Rectal smooth muscle tissue (tissue), 1 donor: ENCODE data around the gene TSPOAP1.
A peak's percentile ranks its signal among the peaks of the same experiment; 100 is the strongest.

Source experiments
- H3K27ac ChIP-seq: one replicate; pipeline ENCODE4 v1.7.0; 2013; ENCODE audit warnings: low read depth, low read length, inconsistent platforms
- H3K27me3 ChIP-seq: one replicate; pipeline ENCODE4 v1.7.0; 2013; ENCODE audit warnings: low read length; ENCODE audit not compliant: control insufficient read depth, insufficient read depth
- H3K36me3 ChIP-seq: one replicate; pipeline ENCODE4 v1.7.0; 2013; ENCODE audit warnings: low read length; ENCODE audit not compliant: control insufficient read depth, insufficient read depth
- H3K4me1 ChIP-seq: one replicate; pipeline ENCODE4 v1.7.0; 2013; ENCODE audit warnings: low read length; ENCODE audit not compliant: control insufficient read depth, insufficient read depth
- H3K4me3 ChIP-seq: one replicate; pipeline ENCODE4 v1.7.0; 2013; ENCODE audit warnings: low read length
- H3K9ac ChIP-seq: one replicate; pipeline ENCODE4 v1.7.0; 2013; ENCODE audit warnings: low read length

TSPOAP1 gene, protein sequence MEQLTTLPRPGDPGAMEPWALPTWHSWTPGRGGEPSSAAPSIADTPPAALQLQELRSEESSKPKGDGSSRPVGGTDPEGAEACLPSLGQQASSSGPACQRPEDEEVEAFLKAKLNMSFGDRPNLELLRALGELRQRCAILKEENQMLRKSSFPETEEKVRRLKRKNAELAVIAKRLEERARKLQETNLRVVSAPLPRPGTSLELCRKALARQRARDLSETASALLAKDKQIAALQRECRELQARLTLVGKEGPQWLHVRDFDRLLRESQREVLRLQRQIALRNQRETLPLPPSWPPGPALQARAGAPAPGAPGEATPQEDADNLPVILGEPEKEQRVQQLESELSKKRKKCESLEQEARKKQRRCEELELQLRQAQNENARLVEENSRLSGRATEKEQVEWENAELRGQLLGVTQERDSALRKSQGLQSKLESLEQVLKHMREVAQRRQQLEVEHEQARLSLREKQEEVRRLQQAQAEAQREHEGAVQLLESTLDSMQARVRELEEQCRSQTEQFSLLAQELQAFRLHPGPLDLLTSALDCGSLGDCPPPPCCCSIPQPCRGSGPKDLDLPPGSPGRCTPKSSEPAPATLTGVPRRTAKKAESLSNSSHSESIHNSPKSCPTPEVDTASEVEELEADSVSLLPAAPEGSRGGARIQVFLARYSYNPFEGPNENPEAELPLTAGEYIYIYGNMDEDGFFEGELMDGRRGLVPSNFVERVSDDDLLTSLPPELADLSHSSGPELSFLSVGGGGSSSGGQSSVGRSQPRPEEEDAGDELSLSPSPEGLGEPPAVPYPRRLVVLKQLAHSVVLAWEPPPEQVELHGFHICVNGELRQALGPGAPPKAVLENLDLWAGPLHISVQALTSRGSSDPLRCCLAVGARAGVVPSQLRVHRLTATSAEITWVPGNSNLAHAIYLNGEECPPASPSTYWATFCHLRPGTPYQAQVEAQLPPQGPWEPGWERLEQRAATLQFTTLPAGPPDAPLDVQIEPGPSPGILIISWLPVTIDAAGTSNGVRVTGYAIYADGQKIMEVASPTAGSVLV (N-terminal part only)

DNA sequence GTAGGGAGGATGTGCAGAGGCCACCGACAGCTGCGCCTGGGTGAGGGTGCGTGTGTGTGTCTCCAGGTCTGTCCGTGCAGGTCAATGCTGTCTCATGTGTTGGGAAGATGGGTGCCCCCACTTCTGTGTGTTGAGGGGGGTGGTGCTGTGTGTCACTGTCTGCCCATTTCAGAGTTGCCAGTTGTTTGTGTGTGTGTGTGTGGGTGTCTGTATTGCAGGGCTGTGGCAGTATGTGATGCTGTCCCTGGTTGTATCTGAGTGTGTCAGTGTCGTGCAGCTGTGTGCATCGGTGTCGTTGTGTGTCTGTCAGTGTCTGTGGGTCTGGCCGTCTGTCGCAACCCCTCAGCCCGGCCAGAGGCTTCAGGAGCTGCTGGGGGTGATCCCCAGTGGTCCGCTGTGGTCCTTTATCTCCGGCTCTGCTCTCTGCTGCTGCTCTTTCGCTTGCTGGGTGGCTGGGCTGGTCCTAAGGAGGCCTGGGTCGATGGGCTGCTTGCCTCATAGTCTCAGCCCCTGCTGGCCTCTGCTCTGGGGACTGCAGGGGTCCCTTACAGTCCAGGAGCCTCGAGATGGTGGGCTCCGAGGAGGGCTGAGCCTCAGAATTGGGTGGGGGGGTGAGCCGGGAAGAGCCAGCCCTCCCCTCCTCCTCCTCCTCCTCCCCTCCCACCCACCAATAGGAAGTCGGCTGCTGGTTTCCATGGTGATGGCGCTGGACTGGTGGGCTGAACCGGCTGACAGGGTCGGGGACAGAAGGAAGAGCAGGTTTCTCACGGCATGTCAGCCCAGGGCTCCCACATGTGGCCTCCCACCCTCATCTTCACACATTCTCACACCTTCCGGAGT is at the start of gene TSPOAP1:
TSPOAP1 (minus strand) TSS at position 601 of the 840 bp plus-strand sequence. CDS start 875 bp downstream, outside the sequence.
- Histone ChIP-seq H3K27ac (no peak within 1 kb of the TSS), H3K9ac (no peak within 1 kb of the TSS), H3K4me3 (peak within 1 kb of the TSS; percentile 43), H3K27me3 (peaks cover 2% of the 10 kb centered on the region), H3K4me1 (peaks cover 8% of the 10 kb centered on the region), H3K36me3 (no peaks in the 10 kb centered on the region)

DNA sequence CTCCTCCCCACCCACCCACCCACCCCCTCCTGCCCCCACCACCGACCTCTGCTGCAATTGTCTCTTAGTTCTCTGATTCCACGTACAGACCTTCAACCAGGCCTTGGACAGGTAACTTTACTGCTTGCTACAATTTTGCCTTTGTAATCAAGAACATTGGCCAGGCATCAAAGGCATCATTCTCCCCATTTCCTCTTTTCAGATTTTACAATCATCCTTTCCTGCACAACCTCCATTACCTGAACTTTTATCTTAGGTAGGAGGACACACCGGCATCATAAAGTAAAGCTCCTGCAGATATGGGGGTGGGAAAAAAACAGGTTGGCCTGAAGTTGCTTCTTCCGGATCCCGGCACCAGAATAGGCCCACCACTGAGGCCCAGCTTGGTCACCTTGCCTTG is 49.1 kb upstream of the TSPOAP1 start:
- Histone ChIP-seq H3K4me3 (no peak overlapping the region), H3K9ac (no peak overlapping the region), H3K4me1 (no peaks in the 10 kb centered on the region)

DNA sequence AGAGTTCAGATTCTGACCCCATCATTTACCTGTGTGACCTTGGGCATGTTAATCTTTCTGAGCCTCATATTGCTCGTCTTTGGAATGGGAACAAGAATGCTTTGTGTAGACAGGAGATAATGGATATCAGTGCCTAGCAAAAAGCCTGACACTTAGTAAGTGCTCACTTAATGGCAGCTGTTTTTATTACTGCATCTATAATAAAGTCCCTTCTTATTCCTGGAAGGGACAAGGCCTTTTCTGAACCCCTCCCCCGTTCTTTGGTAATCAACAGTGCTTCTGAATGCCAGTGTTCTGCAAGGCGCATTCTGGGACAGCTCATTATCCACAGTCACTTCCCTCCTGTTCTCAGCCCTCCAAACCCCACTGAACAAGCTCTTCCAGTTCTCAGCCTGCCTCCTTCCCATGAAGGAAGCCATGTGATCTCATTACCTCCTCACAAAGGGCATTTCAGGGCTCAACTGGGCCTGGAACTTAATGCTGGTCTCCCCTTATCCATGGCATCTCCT is 48.6 kb upstream of the TSPOAP1 start:
- no peak overlapping the region for H3K4me3 ChIP-seq
- no peaks in the 10 kb centered on the region for H3K27me3 ChIP-seq
- H3K9ac ChIP-seq: no peak overlapping the region
- H3K36me3 ChIP-seq: no peaks in the 10 kb centered on the region
- H3K4me1 ChIP-seq: no peaks in the 10 kb centered on the region
- no peak overlapping the region for H3K27ac ChIP-seq

More for the DNA sequence above, 49.1 kb upstream of the TSPOAP1 start:
- no peaks in the 10 kb centered on the region for H3K36me3 ChIP-seq
- H3K27ac ChIP-seq: no peak overlapping the region
- H3K27me3 ChIP-seq: no peaks in the 10 kb centered on the region

DNA sequence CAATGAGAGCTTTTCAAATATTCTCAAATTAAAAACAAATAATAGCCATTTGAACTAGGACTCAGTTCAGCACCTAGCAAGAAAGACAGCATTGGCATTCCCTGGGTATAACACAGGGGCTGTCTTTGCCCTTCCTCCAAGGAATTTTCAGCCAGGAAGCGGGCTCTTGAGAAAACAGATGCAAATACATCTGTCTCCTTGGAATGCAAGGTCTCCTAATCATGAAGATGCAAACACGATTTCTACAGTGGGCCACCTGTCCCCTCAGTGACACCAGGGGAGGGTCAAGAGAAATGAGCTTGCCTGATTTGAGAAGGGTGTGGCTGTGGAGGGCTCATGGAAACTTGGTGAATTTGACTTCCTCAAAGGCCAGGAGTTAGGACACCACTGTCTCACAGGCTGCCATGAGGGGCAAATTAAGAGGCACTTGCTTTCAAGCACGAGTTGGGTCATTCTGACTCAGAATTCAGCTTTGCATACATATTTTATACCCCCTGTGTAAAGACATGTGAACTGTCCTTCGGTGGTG is 47.9 kb upstream of the TSPOAP1 start:
- Histone ChIP-seq H3K9ac (no peak overlapping the region), H3K36me3 (no peaks in the 10 kb centered on the region), H3K4me3 (no peak overlapping the region), H3K27me3 (no peaks in the 10 kb centered on the region), H3K4me1 (no peaks in the 10 kb centered on the region), H3K27ac (no peak overlapping the region)

DNA sequence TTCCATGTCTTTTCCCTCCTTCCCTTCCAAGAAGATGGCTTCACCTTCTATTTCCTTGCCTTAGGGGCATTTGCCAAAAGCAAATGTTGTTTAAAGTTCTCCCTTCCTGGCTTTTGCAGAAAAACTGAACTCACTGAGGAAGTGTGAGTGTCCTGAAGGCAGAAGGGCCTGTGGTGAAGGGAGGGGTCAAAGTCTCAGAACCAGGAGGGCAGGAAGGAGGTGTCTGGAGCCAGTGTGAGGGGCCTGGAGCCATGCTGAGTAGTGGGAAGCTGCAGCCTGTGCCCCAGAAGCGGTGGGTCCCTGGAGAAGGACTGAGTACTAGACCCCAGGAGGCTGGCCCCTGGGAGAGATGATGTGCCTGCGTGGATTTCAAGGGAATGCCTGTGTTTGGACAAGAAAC is 47.2 kb upstream of the TSPOAP1 start:
- H3K9ac ChIP-seq: no peak overlapping the region
- H3K4me3 ChIP-seq: no peak overlapping the region
- no peaks in the 10 kb centered on the region for H3K4me1 ChIP-seq
- H3K27ac ChIP-seq: no peak overlapping the region
- no peaks in the 10 kb centered on the region for H3K36me3 ChIP-seq
- no peaks in the 10 kb centered on the region for H3K27me3 ChIP-seq

DNA sequence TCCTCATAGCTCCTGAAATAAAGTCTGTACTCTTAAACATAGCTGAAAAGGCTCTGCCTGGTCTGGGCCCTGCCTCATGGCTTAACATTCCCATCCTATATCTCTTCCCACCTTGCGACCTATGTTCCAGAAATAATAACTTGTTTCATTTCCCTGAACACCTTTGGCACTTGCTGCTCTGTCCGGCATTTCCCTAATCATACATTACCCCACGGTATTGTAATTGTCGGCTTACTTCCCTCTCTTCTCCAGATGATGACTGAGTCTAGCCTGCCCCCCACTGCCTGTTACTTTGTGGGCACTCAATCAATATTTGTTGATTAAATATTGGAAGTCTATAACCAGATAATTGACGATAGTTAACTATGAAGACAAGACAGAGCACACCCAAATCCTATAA is 46.7 kb upstream of the TSPOAP1 start:
- no peak overlapping the region for H3K27ac ChIP-seq
- peak overlapping the region; percentile 9 for H3K4me3 ChIP-seq
- no peaks in the 10 kb centered on the region for H3K27me3 ChIP-seq
- H3K36me3 ChIP-seq: no peaks in the 10 kb centered on the region
- H3K4me1 ChIP-seq: no peaks in the 10 kb centered on the region
- no peak overlapping the region for H3K9ac ChIP-seq

GRCh38 chr17:58373923-58374322 is 45.3 kb upstream of the TSPOAP1 start:
- Histone ChIP-seq H3K4me3 (no peak overlapping the region), H3K4me1 (no peaks in the 10 kb centered on the region), H3K27me3 (no peaks in the 10 kb centered on the region), H3K27ac (no peak overlapping the region), H3K36me3 (no peaks in the 10 kb centered on the region), H3K9ac (no peak overlapping the region)

- H3K4me3 ChIP-seq: no peak overlapping the region
- no peak overlapping the region for H3K27ac ChIP-seq
- no peaks in the 10 kb centered on the region for H3K27me3 ChIP-seq
- H3K4me1 ChIP-seq: no peaks in the 10 kb centered on the region
- H3K36me3 ChIP-seq: no peaks in the 10 kb centered on the region
- H3K9ac ChIP-seq: no peak overlapping the region
Measured at GRCh38 chr17:58373003-58373402, 44.4 kb upstream of the TSPOAP1 start.

- H3K4me1 ChIP-seq: no peaks in the 10 kb centered on the region
- H3K9ac ChIP-seq: no peak overlapping the region
- H3K27ac ChIP-seq: no peak overlapping the region
- no peaks in the 10 kb centered on the region for H3K27me3 ChIP-seq
- H3K36me3 ChIP-seq: no peaks in the 10 kb centered on the region
- no peak overlapping the region for H3K4me3 ChIP-seq
Measured at GRCh38 chr17:58371300-58371950, 42.8 kb upstream of the TSPOAP1 start.

DNA sequence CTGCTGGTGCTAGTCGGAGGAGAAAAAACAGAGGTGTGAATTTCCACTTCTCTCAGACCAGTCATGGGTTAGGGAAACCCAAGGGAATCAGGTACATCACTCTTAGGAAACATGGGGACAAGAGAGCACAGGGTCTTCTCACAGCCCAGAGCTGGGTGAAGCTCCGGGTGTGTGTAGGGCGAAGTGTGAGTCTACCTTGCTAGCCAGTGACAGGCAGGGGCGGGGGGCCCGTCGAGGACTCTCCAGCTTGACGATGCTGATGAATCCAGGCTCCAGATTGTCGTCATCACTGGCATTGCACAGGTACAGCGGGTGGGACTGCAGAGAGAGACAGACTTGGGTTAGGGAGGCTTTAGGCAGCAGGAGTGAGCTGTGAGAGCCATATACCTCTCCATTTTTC is 42.1 kb upstream of the TSPOAP1 start:
- Histone ChIP-seq H3K4me1 (no peaks in the 10 kb centered on the region), H3K36me3 (no peaks in the 10 kb centered on the region), H3K27ac (no peak overlapping the region), H3K9ac (no peak overlapping the region), H3K4me3 (no peak overlapping the region), H3K27me3 (no peaks in the 10 kb centered on the region)

DNA sequence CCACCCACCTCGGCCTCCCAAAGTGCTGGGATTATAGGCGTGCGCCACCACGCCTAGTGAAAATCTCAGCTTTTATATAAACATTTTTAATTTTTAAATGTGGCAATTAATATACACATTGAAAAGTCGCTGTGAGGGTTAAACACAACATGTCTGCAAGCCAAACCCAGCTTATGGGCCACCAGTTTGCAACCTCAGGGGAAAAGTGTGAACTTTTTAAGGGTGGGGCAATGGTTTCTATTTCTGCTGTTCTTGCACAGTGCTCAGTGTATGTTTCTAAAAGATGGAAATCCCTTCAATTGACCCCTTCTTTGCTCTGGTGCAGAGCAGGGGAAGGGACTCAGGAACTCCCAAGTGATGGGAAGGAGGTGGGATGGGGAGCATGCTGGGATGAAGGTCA is 41.7 kb upstream of the TSPOAP1 start:
- Histone ChIP-seq H3K4me3 (no peak overlapping the region), H3K27me3 (no peaks in the 10 kb centered on the region), H3K36me3 (no peaks in the 10 kb centered on the region), H3K4me1 (no peaks in the 10 kb centered on the region), H3K9ac (no peak overlapping the region), H3K27ac (no peak overlapping the region)
